GM21381 (cell line): ENCODE results near the gene TMCC1.
"Not testable (repeated sequence)": the region's sequence is repeated elsewhere in the genome, so short reads cannot be mapped to it uniquely, and the experiment has no call there.

Source experiments
- ATAC-seq: cut with Tn5 transposase; IDR thresholded peaks from one replicate; pipeline ENCODE4 v1.9.1; 2021; ENCODE audit warnings: mild to moderate bottlenecking, moderate library complexity; ENCODE audit not compliant: unreplicated experiment

The TMCC1 gene

DNA sequence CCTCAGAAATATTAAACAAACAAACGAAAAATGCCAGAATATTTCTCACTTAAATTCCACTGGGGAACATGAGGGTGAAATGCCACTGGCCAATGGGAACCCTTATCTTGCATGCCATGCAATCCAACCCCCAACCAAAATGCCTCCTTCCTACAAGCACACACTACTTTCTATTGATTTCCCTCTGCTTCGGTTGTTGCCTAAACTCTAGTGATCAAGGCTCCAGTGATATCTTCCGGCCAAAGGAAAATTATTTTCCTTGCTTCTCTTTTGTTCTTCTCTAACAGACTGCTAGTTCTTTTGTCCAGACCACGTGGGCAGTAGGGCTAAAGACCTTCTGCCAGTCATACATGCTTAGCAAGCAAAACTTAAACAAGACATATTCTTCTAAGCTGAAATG, 115.7 kb downstream of the TMCC1 start:
- no peak for ATAC-seq

DNA sequence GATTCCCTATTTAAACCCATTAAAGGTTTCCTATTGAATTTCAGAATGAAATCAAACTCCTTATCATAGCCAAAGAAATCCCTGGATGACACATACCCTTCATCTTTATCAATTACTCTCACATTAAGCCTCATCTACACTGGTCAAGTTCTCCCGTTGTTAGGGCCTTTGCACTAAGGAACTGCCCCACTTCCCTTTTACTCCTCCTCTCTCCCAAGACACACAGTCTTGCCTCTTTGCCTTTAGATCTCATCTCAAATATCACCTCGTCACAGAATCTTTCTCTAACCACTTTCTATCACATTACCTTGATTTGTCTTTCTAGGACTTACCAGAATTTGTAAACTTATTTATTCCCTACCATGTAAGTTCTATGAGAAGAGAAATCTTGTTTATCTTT, 117.6 kb downstream of the TMCC1 start:
- ATAC-seq = no peak

DNA sequence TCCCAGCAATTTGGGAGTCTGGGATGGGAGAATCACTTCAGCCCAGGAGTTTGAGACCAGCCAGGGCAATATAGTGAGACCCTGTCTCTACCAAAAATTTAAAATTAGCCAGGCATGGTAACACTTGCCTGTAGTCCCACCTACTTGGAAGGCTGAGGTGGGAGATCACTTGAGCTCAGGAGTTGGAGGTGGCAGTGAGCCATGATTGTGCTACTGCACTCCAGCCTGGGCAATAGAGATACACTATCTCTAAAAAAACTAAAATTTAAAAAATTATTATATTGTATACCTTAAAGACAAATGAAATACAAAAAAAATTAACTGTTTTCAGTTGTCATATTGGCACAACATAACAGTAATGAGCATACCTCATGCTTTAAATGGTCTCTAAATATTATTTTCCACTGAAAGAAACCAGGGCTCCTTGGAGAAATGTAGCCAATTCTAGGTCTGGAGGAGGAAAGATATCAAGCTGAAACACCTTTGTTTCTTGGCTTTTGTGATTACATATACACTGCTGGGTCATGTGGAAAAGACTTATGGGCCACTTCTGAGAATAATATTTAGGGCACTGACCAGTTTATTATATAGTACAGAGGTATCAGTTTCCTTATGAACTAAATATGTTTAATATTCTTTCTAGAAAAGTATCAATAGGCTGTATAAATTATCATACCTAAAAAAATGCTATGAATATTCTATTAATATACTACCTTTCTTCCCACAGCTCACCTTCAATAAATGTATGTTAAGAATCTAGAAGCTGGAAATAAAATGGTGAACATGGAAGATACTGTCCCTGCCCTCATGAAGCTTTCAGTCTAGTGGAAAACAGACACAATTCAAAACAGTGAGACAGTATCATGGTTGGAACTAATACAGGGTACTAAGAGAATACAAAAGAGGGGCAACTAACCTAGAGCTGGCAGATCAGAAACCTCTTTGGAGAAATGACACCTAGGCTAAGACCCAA, 119.5 kb downstream of the TMCC1 start:
- ATAC-seq = no peak

DNA sequence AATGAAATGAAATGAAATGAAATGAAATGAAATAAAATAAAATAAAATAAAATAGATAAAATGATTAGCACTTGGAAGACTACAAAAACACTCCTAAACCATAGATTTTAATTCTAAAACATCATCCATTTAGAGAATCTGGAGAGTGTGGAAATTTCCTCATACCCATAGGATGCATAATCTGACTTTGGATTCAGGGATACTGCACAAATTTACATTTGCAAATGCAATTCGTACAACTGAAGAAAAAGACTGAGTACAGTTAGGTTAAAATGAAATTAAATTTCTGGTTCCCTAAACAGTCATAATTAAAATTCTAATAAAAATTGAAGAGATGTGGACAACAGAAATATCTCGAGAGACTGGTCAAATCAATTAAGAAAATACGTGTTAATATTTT, 122.9 kb downstream of the TMCC1 start:
- no peak for ATAC-seq

DNA sequence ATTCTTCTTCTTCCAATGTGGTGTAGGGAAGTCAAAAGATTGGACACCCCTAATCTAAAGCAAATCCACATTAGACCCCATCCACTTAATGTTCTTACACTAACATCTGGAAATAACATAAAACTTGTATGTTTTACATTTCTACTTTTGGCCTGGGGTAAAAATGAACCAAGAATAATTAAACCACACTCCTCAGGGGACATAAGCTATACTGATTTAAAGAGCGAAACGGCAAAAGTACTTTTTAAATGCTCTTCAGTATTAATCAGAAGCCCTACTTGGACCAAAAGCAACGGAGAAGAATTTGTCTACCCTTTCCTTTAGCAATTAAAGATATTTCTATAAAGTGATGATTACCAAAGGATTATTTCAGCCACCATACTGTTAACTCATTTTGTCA, 123.9 kb downstream of the TMCC1 start:
- no peak for ATAC-seq

DNA sequence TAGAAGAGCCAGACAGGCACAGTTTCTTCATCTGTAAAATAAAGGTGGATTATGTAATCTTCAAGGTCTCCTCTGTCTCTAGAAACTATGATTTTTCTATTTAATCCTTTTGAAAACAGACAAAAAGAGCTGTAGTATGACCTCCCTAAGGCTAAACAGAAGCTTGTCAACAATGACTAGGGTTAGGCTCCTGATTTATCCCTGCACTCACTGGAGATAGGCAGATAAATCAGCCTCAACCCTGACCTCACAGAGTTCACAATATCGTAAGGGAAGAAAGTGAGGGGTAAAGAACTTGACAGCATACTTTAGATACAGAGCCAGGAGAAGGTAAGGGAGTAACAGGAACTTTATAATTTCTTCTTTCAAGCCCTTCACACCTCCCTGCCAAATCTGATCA, 124.8 kb downstream of the TMCC1 start:
- ATAC-seq = no peak

DNA sequence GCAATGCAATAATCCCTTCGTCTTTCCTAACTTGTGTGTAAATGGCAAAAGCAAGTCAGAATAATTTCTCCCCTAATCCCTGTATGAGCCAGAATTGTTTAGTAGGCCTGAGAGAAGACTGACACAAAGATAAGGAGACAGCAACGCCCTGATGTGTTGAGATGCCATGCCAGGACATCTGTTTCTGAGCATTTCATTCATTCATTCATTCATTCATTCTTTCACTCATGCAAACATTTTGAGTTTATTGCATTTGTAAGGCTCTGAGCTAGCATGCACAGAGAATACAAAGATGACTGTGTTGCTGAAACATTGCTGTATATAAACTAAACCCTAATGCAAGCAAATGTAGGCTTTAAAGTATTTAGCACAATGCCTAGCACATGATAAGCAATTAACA, 127.4 kb downstream of the TMCC1 start:
- ATAC-seq = no peak

DNA sequence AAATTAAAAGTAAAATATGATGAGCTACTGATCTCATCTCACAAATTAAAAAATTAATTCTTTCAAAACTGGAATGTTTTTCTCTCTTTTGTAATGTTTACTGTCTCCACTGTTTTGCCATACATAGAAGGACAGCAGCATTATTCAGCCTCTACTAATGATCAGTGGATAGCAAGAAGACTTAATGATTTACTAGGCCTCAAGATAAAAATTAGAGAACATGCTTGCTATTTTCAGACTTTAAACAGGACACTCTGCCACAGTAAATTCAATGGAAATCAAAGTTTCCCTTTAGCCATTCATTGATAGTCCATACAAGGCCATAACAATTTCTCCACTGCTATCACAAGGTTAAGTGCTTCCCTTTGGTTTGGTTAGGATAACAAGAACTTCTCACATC, 129.4 kb downstream of the TMCC1 start:
- ATAC-seq = no peak

DNA sequence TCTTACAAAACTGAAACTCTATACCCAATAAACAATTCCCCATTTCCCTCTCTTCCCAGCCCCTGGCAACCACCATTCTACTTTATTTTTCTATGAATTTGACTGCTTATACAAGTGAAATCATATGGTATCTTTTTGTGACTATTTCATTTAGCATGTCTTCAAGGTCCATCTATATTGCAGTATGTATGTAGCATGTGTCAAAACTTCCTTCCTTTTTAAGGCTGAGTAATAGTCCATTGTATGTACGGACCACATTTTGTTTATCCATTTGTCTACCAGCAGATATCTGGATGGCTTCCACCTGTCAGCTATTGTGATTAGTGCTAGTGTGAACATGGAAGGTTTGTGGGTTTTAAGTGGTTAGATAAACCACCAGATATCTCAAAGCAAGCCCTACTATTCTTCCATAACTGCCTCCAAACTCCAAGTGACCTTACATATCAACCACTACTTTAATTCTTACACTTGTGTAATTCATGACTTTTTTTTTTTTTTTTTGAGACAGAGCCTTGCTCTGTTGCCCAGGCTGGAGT, 134.7 kb downstream of the TMCC1 start:
- no peak for ATAC-seq

DNA sequence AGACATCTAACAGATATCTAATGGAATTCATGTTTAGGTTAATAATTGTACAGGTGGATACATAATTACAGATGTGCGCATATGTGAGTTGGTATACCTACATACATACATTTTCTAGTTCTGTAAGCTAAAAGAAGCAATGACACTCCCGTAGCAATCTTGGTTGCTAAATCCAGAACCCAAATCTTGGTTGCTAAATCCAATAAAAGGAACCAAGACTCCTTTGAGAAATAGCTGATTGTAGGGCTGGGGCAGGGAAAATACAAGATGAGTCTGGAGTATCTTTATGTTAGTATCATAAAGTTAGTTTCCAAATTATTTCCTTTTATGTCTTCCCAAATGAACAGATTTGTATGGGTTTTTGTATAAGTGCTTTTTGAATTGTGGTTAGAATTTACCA, 135.2 kb downstream of the TMCC1 start:
- ATAC-seq = no peak

DNA sequence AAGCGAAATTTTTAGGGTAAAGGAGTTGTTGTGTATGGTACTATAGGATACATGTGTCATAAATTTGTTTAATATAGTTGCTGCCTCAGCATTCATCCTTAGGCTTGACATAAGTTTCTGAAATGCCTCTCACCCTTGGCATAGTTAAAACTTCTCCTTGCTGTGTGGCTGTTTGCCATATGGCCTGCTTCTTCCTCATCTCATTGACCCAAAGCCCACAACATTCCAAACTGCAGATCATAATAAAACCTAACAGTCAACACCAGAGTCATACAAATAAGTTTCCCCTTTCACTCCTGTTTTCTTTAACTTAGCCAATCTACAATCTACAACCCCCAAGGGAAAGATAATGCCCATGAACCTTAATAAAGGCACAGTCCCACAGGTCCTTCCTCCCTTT, 136.6 kb downstream of the TMCC1 start:
- no peak for ATAC-seq

DNA sequence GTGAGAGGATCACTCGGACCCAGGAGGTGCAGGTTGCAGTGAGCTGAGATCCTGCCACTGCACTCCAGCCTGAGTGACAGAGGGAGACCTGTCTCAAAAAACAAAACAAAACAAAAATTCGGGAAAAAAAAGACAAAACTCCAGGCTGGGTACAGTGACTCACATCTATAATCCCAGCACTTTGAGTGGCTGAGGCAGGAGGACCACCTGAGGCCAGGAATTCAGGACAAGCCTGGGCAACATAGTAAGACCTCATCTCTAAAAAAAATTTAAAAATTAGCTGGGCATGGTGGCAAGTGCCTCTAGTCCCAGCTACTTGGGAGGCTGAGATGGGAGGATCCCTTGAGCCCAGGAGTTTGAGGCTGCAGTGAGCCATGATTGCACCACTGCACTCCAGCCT, 142.4 kb downstream of the TMCC1 start:
- not testable (repeated sequence) for ATAC-seq

DNA sequence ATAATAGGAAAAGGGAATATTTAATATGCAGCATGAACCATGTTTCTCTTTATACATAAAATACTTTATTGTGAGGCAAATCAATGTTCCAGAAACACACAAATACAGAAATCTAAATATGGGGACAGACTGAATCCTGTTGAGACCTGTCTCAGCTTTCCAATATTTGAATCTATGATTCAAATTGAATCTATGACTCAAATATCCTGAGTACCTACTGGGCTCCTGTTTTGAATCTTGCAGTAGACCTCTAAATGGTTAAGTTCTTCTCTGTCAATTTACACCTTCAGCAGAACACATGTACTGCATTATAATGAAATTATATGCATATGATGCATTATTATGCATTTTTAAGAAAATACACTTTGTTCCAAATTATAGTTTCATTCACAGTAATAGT, 143.8 kb downstream of the TMCC1 start:
- ATAC-seq = no peak

DNA sequence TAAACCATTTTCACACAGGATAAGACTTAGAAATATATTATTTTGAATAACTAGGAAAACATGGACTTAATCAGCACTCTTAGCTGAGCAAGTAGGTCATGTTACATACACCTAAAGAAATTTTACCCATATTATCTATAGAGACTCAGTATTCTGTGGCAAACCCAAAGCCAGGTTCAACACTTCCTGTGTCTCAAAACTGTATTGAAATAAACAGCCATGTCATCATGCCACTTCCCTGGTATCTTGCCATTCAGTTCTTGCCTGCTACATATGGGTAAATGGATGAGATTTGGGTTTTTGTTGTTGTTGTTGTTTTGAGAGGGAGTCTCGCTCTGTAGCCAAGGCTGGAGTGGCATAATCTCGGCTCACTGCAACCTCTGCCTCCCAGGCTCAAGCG, 145.5 kb downstream of the TMCC1 start:
- no peak for ATAC-seq

DNA sequence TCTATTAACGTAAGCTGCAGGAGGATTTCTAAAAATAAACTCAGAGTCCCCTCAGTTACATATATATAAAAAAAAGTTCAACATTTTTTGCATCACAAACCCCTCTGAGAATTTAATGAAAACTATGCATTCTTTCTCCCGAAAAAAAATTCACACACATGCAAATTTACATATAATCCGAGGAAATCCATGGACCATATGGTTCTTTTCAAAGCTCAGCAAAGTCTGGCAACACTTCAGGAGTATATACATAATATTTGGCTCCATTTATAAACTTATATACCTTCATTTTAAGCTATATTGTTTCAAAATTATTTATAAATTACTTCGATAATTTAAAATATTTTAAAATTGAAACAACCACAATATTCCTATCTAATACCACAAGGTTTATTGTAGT, 146.4 kb downstream of the TMCC1 start:
- ATAC-seq = no peak

DNA sequence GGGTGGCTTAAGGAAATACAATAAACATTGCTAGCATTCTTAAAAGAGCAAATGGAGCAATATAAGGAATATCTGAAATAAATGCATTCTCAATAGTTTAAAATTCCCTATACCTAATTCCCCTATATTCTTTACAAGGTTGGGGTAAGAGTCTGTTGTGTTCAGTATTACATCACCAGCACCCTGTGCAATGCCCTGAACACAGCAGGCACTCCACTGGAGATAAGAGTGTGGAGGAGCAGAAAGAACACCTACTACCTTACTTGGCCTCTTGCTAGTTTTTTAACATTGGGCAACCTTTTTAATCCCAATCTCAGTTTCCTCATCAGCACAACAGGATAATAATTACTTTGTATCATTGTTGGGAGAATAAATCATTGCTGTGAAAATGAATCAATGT, 146.9 kb downstream of the TMCC1 start:
- no peak for ATAC-seq

DNA sequence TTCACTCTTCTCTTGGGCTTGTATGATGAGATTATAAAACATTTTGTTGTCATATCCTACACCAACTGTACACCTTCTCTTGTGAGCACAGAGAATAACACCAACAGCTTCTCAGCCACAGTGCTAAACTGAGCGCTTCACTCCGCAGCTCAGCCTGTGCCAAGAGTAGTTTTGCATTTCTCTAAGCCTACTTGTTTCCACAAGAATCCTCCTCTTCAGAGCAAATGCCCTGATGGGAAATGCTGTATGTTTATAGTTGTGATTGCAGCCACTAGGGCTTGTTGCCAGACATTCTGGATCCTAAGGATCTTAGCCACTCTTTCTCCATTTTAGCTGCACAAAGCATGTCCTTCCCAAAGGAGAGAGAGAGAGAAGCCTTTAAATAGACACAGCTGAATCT, 148.3 kb downstream of the TMCC1 start:
- ATAC-seq = no peak

DNA sequence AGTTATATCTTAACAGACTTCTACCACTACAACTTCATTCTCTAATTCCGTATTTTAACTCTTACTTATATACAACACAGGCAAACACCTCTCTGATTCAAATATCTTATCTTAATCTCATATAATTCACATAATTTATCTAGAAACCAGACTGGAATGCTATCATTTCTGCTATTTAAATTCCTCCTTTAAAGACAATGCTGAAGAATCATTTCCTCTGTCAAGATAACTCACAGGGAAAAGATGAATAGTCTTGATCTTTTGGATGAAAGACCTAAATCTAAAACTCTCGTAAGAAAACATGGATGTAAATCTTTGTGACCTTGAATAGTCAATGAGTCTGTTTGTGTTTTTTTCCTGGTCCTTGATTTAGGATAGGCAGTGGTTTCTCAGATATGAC, 151.7 kb downstream of the TMCC1 start:
- no peak for ATAC-seq

DNA sequence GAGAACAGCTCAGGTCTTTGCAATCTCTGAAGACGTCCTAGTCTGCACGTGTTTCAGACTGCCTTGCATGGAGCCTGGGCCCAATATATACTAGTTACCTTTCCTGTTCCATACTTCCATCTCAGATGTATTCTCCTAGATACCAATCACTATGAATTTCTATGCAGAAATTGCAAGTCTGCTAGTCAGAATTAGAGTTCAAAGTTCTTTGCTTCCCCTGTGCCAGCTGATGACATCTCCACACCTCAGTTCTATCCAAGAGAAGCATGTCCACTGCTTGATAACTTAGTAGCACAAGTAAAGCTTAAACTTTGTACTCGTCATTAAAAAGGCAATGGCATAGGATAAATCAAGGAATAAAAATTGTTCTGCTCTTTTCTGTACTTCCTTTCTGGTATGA, 153.4 kb downstream of the TMCC1 start:
- no peak for ATAC-seq

DNA sequence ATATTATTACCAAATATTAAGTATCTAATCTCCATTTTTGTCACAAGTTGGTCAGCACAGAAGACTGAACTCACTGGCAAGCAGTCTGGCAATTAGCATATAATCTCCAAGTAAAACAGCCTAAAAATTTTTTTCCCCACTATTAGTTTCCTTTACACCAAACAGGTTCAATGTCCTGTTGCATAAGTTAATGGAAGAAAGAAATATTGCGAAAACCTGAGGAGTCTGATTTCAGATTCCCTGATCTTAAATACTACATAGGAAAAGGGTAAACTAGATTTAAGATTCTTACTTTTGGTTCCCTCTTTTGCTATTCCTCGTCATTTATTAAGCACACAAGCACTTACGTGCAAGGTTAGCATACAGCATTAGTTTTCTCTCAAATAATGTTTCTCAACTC, 153.9 kb downstream of the TMCC1 start:
- ATAC-seq = no peak

DNA sequence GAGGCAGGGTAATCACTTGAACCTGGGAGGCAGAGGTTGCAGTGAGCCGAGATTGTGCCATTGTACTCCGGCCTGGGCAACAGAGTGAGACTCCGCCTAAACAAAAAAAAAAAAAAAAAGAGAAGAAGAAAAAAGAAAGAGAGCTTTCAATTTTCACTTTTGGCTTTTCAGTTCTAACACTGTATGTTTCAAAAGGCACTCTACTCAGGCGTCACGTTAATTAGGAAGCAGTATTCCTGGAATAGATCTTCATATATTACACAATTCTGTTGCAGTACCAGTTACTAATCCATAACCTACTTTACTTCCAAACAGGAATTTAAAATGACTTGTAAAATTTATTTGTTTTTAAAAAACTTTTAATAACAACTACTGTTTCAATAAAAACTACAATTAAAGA, 155.3 kb downstream of the TMCC1 start:
- ATAC-seq = no peak

DNA sequence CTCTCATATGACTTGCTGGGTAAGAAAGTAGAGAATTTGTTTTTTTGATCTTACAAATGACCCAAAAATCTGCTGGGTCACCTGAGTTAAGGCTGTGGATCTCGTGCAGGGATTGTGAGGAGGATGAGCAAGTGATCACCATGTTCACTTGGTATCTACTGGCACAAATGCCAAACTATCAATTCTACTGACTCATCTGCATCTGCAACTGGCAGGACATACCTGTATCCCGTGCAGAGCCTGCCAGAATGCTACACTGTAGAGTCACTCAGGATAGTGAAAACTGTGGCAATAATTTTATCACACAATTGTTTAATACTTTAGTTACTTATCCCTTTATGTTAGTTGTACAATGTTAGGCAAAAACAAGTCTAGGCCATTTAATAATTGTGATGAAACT, 157.4 kb downstream of the TMCC1 start:
- no peak for ATAC-seq

DNA sequence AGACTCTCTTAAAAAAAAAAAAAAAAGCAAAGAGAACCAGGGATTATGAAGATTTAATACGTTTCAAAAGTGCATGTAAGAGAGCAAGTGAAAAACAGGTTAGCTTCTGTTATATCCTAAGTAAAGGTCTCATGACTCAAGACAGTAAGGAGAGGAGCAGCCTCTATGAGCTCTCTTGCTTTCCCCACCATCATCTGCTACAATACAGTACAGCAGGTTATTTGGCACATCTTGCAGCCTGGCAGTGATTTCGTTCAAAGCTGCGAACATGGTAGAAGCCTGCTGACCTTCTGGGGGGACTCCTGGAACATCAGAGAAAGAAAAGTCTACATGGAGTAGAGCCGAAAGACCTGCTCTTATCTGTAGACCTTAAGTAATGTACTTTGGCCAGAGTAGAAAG, 157.9 kb downstream of the TMCC1 start:
- no peak for ATAC-seq
